HEK293 (cell line): ENCODE measurements around the gene LASP1.

Experiments used
- BCL6B ChIP-seq: fragments of 450-650 bp; formaldehyde crosslinking; IDR thresholded peaks from 2 replicates; pipeline ENCODE4 v1.5.1; 2017; ENCODE audit warnings: missing biosample characterization, missing genetic modification characterization
- HOXD13 ChIP-seq: sonication (generic); formaldehyde crosslinking; IDR thresholded peaks from 2 replicates; pipeline ENCODE4 v1.8.0; 2022; ENCODE audit warnings: missing genetic modification reagents, borderline replicate concordance
- KLF16 ChIP-seq: fragments of 450-650 bp; formaldehyde crosslinking; IDR thresholded peaks from 2 replicates; pipeline ENCODE4 v1.5.1; 2017; ENCODE audit warnings: missing biosample characterization, missing genetic modification characterization
- MYNN ChIP-seq: fragments of 450-650 bp; formaldehyde crosslinking; IDR thresholded peaks from 2 replicates; pipeline ENCODE4 v1.5.1; 2016; ENCODE audit warnings: missing biosample characterization, missing genetic modification characterization, borderline replicate concordance
- MZF1 ChIP-seq: fragments of 450-650 bp; formaldehyde crosslinking; IDR thresholded peaks from 2 replicates; pipeline ENCODE4 v1.5.1; 2017; ENCODE audit warnings: missing biosample characterization, missing genetic modification characterization, borderline replicate concordance
- REPIN1 ChIP-seq: fragments of 450-650 bp; formaldehyde crosslinking; IDR thresholded peaks from 2 replicates; pipeline ENCODE4 v1.5.1; 2017; ENCODE audit warnings: missing biosample characterization, missing genetic modification characterization, low read depth
- SCRT1 ChIP-seq: fragments of 450-650 bp; formaldehyde crosslinking; IDR thresholded peaks from 2 replicates; pipeline ENCODE4 v1.5.1; 2016; ENCODE audit warnings: missing biosample characterization, missing genetic modification characterization, borderline replicate concordance
- SETDB1 ChIP-seq: IDR thresholded peaks from one replicate; pipeline ENCODE4 v1.6.1; 2017; ENCODE audit warnings: mild to moderate bottlenecking, low read length, moderate library complexity, mixed read lengths; ENCODE audit not compliant: insufficient read length
- ZBTB17 ChIP-seq: fragments of 450-650 bp; formaldehyde crosslinking; IDR thresholded peaks from 2 replicates; pipeline ENCODE4 v1.5.1; 2016; ENCODE audit warnings: missing biosample characterization, missing genetic modification characterization
- ZFP37 ChIP-seq: fragments of 450-650 bp; formaldehyde crosslinking; IDR thresholded peaks from 2 replicates; pipeline ENCODE4 v1.5.1; 2016; ENCODE audit warnings: missing biosample characterization, missing genetic modification characterization
- ZFP41 ChIP-seq: fragments of 450-650 bp; formaldehyde crosslinking; IDR thresholded peaks from 2 replicates; pipeline ENCODE4 v1.5.1; 2016; ENCODE audit warnings: missing biosample characterization, missing genetic modification characterization, borderline replicate concordance
- ZNF133 ChIP-seq: fragments of 450-650 bp; formaldehyde crosslinking; IDR thresholded peaks from 2 replicates; pipeline ENCODE4 v1.5.1; 2016; ENCODE audit warnings: missing biosample characterization, missing genetic modification characterization
- ZNF223 ChIP-seq: fragments of 450-650 bp; formaldehyde crosslinking; IDR thresholded peaks from 2 replicates; pipeline ENCODE4 v1.5.1; 2016; ENCODE audit warnings: missing biosample characterization, missing genetic modification characterization
- ZNF274 ChIP-seq, 2 experiments: fragments of 200-500 bp in 1 of 2; fragments of 450-650 bp in 1 of 2; sonication (Bioruptor generic) in 1 of 2; formaldehyde crosslinking in 1 of 2; IDR thresholded peaks; 2 replicates each; pipeline versions ENCODE4 v1.5.1 to v1.6.1; 2014 to 2016; ENCODE audit warnings: borderline replicate concordance in 1 of 2, inconsistent platforms in 1 of 2, low read length in 1 of 2, missing biosample characterization in 1 of 2, missing genetic modification characterization in 1 of 2
- ZNF324 ChIP-seq: fragments of 450-650 bp; formaldehyde crosslinking; IDR thresholded peaks from 2 replicates; pipeline ENCODE4 v1.5.1; 2016; ENCODE audit warnings: missing biosample characterization, missing genetic modification characterization
- ZNF335 ChIP-seq: fragments of 450-650 bp; formaldehyde crosslinking; conservative IDR thresholded peaks from 2 replicates; pipeline ENCODE4 v1.5.1; 2016; ENCODE audit warnings: missing biosample characterization, missing genetic modification characterization
- ZNF37A ChIP-seq: fragments of 450-650 bp; IDR thresholded peaks from 2 replicates; pipeline ENCODE4 v1.5.1; 2018; ENCODE audit warnings: missing biosample characterization, missing genetic modification characterization
- ZNF391 ChIP-seq: fragments of 450-650 bp; formaldehyde crosslinking; IDR thresholded peaks from 2 replicates; pipeline ENCODE4 v1.5.1; 2016; ENCODE audit warnings: low read depth, missing biosample characterization, missing genetic modification characterization, borderline replicate concordance
- ZNF394 ChIP-seq: fragments of 450-650 bp; formaldehyde crosslinking; IDR thresholded peaks from 2 replicates; pipeline ENCODE4 v1.5.1; 2016; ENCODE audit warnings: missing biosample characterization, missing genetic modification characterization, mild to moderate bottlenecking, moderate library complexity, borderline replicate concordance
- ZNF423 ChIP-seq: fragments of 450-650 bp; formaldehyde crosslinking; IDR thresholded peaks from 2 replicates; pipeline ENCODE4 v1.5.1; 2016; ENCODE audit warnings: missing biosample characterization, missing genetic modification characterization
- ZNF426 ChIP-seq: fragments of 450-650 bp; formaldehyde crosslinking; IDR thresholded peaks from 2 replicates; pipeline ENCODE4 v1.5.1; 2017; ENCODE audit warnings: missing biosample characterization, missing genetic modification characterization, mild to moderate bottlenecking, inconsistent platforms, moderate library complexity
- ZNF510 ChIP-seq: fragments of 450-650 bp; formaldehyde crosslinking; IDR thresholded peaks from 2 replicates; pipeline ENCODE4 v1.5.1; 2018; ENCODE audit warnings: mild to moderate bottlenecking, missing genetic modification characterization, missing biosample characterization; ENCODE audit not compliant: insufficient replicate concordance
- ZNF521 ChIP-seq: fragments of 450-650 bp; formaldehyde crosslinking; IDR thresholded peaks from 2 replicates; pipeline ENCODE4 v1.5.1; 2017; ENCODE audit warnings: missing biosample characterization, mild to moderate bottlenecking, missing genetic modification characterization
- ZNF530 ChIP-seq: fragments of 450-650 bp; formaldehyde crosslinking; IDR thresholded peaks from 2 replicates; pipeline ENCODE4 v1.5.1; 2016; ENCODE audit warnings: low read depth, missing biosample characterization, missing genetic modification characterization
- ZNF544 ChIP-seq: fragments of 450-650 bp; formaldehyde crosslinking; IDR thresholded peaks from 2 replicates; pipeline ENCODE4 v1.5.0; 2017; ENCODE audit warnings: missing biosample characterization, missing genetic modification characterization
- ZNF558 ChIP-seq: fragments of 450-650 bp; formaldehyde crosslinking; IDR thresholded peaks from 2 replicates; pipeline ENCODE4 v1.5.1; 2016; ENCODE audit warnings: missing biosample characterization, missing genetic modification characterization
- ZNF624 ChIP-seq: fragments of 450-650 bp; formaldehyde crosslinking; IDR thresholded peaks from 2 replicates; pipeline ENCODE4 v1.5.1; 2017; ENCODE audit warnings: missing biosample characterization, missing genetic modification characterization
- ZNF629 ChIP-seq: fragments of 450-650 bp; formaldehyde crosslinking; IDR thresholded peaks from 2 replicates; pipeline ENCODE4 v1.5.1; 2017; ENCODE audit warnings: missing biosample characterization, missing genetic modification characterization
- ZNF785 ChIP-seq: fragments of 450-650 bp; formaldehyde crosslinking; IDR thresholded peaks from 2 replicates; pipeline ENCODE4 v1.5.1; 2016; ENCODE audit warnings: missing biosample characterization, missing genetic modification characterization
- ZSCAN16 ChIP-seq: fragments of 450-650 bp; formaldehyde crosslinking; IDR thresholded peaks from 2 replicates; pipeline ENCODE4 v1.5.1; 2016; ENCODE audit warnings: missing biosample characterization, missing genetic modification characterization
- TF ChIP-seq, protein P1 (sequence below): fragments of 450-650 bp; formaldehyde crosslinking; IDR thresholded peaks from 2 replicates; pipeline ENCODE4 v1.5.1; 2017; ENCODE audit warnings: missing biosample characterization, mild to moderate bottlenecking, missing genetic modification characterization, moderate library complexity
- TF ChIP-seq, protein P2 (sequence below): fragments of 450-650 bp; formaldehyde crosslinking; IDR thresholded peaks from 2 replicates; pipeline ENCODE4 v1.5.1; 2016; ENCODE audit warnings: missing biosample characterization, missing genetic modification characterization
- TF ChIP-seq, protein P3 (sequence below): fragments of 450-650 bp; formaldehyde crosslinking; IDR thresholded peaks from 2 replicates; pipeline ENCODE4 v1.5.1; 2016; ENCODE audit warnings: missing biosample characterization, missing genetic modification characterization
- TF ChIP-seq, protein P4 (sequence below): fragments of 450-650 bp; formaldehyde crosslinking; IDR thresholded peaks from 2 replicates; pipeline ENCODE4 v1.5.1; 2016; ENCODE audit warnings: missing biosample characterization, missing genetic modification characterization

Gene LASP1

DNA sequence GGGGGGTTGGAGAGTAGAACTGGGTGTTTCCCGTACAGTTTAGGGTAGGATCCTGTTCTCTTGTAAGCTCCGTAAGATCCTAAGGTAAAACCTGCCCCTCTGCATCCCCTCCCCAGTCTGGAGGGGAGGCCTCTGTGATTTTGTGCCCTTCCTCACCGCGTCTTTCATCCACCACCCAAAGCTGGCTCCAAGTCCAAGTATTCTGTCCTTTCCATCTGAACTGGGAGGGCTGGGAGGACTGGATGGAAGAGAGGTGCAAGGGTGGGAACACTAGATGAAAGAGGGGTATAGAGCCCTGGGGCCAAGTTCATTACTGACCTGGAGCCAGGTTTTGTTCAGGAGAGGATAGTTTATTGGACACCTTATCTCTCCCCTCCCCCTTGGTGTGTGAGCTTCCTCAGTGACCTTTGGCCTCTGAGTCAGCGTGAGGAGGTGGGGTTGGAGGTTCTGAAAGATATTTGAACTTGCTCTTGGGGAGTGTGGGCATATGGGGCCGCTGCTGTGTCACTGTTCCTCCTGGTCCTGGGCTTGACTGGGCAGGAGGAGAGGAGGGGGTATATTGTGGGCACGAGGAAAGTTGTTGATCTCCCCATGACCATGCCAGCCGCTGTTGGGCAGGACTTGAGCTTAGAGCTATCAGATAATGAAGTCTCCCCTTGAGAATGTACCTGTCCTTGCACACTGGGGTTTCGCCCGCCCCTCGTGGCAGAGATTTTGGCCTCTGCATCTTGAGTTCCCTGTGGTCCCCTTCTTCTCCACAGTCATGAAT lies 1.6 kb downstream of the LASP1 start (continued):
- TF ChIP-seq ZNF423 (no peak), ZNF544 (no peak), ZNF785 (tag by site-specific recombination) (no peak), ZFP41 (tag by site-specific recombination) (no peak), ZNF510 (tag by site-specific recombination) (no peak), MYNN (no peak), ZBTB17 (tag by site-specific recombination) (0 out of 2 replicates have a peak, but pooled peaks have one; percentile 20), ZNF335 (tag by site-specific recombination) (no peak), SCRT1 (tag by site-specific recombination) (no peak), ZNF274 (IDR thresholded peaks at IDR 0.05; ENCODE audit: low read length) (no peak), ZNF274 (tag by site-specific recombination; IDR thresholded peaks at IDR 0.05; ENCODE audit: borderline replicate concordance) (no peak), REPIN1 (tag by site-specific recombination) (no peak), ZNF629 (tag by site-specific recombination) (peak; percentile 57; the same call in 1 of the 2 replicates), ZNF324 (tag by site-specific recombination) (no peak), ZNF391 (tag by site-specific recombination) (0 out of 2 replicates have a peak, but pooled peaks have one; percentile 37), ZSCAN16 (no peak), ZNF530 (no peak), ZFP37 (tag by site-specific recombination) (no peak), ZNF394 (tag by site-specific recombination) (no peak), HOXD13 (no peak), ZNF521 (tag by site-specific recombination) (no peak), BCL6B (tag by site-specific recombination) (no peak), ZNF624 (tag by site-specific recombination) (no peak), ZNF558 (peak; percentile 22; the same call in 1 of the 2 replicates), ZNF133 (tag by site-specific recombination) (no peak), SETDB1 (no peak), KLF16 (no peak), ZNF37A (tag by site-specific recombination) (no peak), MZF1 (tag by site-specific recombination) (no peak), ZNF223 (tag by site-specific recombination) (no peak), ZNF426 (tag by site-specific recombination) (no peak)
- TF ChIP-seq, protein P1, sequence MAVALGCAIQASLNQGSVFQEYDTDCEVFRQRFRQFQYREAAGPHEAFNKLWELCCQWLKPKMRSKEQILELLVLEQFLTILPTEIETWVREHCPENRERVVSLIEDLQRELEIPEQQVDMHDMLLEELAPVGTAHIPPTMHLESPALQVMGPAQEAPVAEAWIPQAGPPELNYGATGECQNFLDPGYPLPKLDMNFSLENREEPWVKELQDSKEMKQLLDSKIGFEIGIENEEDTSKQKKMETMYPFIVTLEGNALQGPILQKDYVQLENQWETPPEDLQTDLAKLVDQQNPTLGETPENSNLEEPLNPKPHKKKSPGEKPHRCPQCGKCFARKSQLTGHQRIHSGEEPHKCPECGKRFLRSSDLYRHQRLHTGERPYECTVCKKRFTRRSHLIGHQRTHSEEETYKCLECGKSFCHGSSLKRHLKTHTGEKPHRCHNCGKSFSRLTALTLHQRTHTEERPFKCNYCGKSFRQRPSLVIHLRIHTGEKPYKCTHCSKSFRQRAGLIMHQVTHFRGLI (tag by site-specific recombination), result no peak
- TF ChIP-seq, protein P2, sequence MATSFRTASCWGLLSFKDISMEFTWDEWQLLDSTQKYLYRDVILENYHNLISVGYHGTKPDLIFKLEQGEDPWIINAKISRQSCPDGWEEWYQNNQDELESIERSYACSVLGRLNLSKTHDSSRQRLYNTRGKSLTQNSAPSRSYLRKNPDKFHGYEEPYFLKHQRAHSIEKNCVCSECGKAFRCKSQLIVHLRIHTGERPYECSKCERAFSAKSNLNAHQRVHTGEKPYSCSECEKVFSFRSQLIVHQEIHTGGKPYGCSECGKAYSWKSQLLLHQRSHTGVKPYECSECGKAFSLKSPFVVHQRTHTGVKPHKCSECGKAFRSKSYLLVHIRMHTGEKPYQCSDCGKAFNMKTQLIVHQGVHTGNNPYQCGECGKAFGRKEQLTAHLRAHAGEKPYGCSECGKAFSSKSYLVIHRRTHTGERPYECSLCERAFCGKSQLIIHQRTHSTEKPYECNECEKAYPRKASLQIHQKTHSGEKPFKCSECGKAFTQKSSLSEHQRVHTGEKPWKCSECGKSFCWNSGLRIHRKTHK, result no peak
- TF ChIP-seq, protein P3, sequence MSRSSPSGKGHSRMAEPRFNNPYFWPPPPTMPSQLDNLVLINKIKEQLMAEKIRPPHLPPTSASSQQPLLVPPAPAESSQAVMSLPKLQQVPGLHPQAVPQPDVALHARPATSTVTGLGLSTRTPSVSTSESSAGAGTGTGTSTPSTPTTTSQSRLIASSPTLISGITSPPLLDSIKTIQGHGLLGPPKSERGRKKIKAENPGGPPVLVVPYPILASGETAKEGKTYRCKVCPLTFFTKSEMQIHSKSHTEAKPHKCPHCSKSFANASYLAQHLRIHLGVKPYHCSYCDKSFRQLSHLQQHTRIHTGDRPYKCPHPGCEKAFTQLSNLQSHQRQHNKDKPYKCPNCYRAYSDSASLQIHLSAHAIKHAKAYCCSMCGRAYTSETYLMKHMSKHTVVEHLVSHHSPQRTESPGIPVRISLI (tag by site-specific recombination), result no peak
- TF ChIP-seq, protein P4, sequence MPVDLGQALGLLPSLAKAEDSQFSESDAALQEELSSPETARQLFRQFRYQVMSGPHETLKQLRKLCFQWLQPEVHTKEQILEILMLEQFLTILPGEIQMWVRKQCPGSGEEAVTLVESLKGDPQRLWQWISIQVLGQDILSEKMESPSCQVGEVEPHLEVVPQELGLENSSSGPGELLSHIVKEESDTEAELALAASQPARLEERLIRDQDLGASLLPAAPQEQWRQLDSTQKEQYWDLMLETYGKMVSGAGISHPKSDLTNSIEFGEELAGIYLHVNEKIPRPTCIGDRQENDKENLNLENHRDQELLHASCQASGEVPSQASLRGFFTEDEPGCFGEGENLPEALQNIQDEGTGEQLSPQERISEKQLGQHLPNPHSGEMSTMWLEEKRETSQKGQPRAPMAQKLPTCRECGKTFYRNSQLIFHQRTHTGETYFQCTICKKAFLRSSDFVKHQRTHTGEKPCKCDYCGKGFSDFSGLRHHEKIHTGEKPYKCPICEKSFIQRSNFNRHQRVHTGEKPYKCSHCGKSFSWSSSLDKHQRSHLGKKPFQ (tag by site-specific recombination), result peak; percentile 54
